Measurements from ENCODE around the gene MYB. TPM values are rescaled to one million over a fixed set of nuclear protein-coding genes. Genes with fewer than 3 reads are reported as not detected.
"Not testable (repeated sequence)": the region's sequence is repeated elsewhere in the genome, so short reads cannot be mapped to it uniquely, and the experiment has no call there.

MYB gene
- total RNA-seq, 2 donors from 2014 or later: 5.3 to 5.4 TPM

- no peak for TF ChIP-seq CTCF (conservative IDR thresholded peaks at IDR 0.05)
These were observed 63.0 kb downstream of the MYB start for GRCh38 chr6:135243871-135244796.

GRCh38 chr6:135244805-135245204 lies 63.7 kb downstream of the MYB start:
- no peak overlapping the region for H3K9ac ChIP-seq (ENCODE audit: extremely low read depth, low read length, poor library complexity, severe bottlenecking)
- H3K36me3 ChIP-seq (ENCODE audit: control insufficient read depth, insufficient read depth, low read length): no peaks in the 10 kb centered on the region
- 96 to 100% methylated on average over 3 to 6 of the region's 6 CpGs for WGBS, 2 experiments (ENCODE audit: insufficient coverage in 1 of 2, insufficient read length in 1 of 2)
- no peak overlapping the region for H3K27ac Mint-ChIP-seq
- peaks cover 7% of the 10 kb centered on the region for H3K27me3 ChIP-seq (ENCODE audit: control insufficient read depth, insufficient read depth, low read length, poor library complexity, severe bottlenecking)
- H3K27ac ChIP-seq (ENCODE audit: low read depth, low read length): no peak overlapping the region
- no peak overlapping the region for H3K4me3 ChIP-seq (ENCODE audit: low read length)
- DNase-seq: no peak
- no peaks in the 10 kb centered on the region for H3K36me3 Mint-ChIP-seq (ENCODE audit: low read depth)
- TF ChIP-seq CTCF (conservative IDR thresholded peaks at IDR 0.05): no peak
- peaks cover under 1% of the 10 kb centered on the region for H3K27me3 Mint-ChIP-seq (ENCODE audit: insufficient read depth)
- peaks cover 1% of the 10 kb centered on the region for H3K9me3 Mint-ChIP-seq
- peaks cover 12% of the 10 kb centered on the region for H3K4me1 Mint-ChIP-seq
- no peaks in the 10 kb centered on the region for H3K4me1 ChIP-seq (ENCODE audit: control insufficient read depth, insufficient read depth, low read length)
- H3K9me3 ChIP-seq (ENCODE audit: control insufficient read depth, low read length): no peaks in the 10 kb centered on the region
- no peak overlapping the region for H3K4me3 Mint-ChIP-seq

More at GRCh38 chr6:135243871-135244796, 63.0 kb downstream of the MYB start:
- no peak overlapping the region for H3K9ac ChIP-seq (ENCODE audit: extremely low read depth, low read length, poor library complexity, severe bottlenecking)
- H3K4me1 Mint-ChIP-seq: peaks cover 8% of the 10 kb centered on the region
- no peaks in the 10 kb centered on the region for H3K4me1 ChIP-seq (ENCODE audit: control insufficient read depth, insufficient read depth, low read length)
- H3K4me3 ChIP-seq (ENCODE audit: low read length): no peak overlapping the region
- H3K9me3 Mint-ChIP-seq: no peaks in the 10 kb centered on the region
- DNase-seq: no peak
- H3K27me3 Mint-ChIP-seq (ENCODE audit: insufficient read depth): peaks cover 3% of the 10 kb centered on the region
- H3K27ac Mint-ChIP-seq: no peak overlapping the region
- no peaks in the 10 kb centered on the region for H3K9me3 ChIP-seq (ENCODE audit: control insufficient read depth, low read length)
- no peaks in the 10 kb centered on the region for H3K36me3 Mint-ChIP-seq (ENCODE audit: low read depth)
- peaks cover under 1% of the 10 kb centered on the region for H3K27me3 ChIP-seq (ENCODE audit: control insufficient read depth, insufficient read depth, low read length, poor library complexity, severe bottlenecking)
- H3K4me3 Mint-ChIP-seq: no peak overlapping the region
- H3K27ac ChIP-seq (ENCODE audit: low read depth, low read length): no peak overlapping the region
- H3K36me3 ChIP-seq (ENCODE audit: control insufficient read depth, insufficient read depth, low read length): no peaks in the 10 kb centered on the region
- 93 to 100% methylated on average over 1 to 7 of the region's 7 CpGs for WGBS, 2 experiments (ENCODE audit: insufficient coverage in 1 of 2, insufficient read length in 1 of 2)

- H3K36me3 Mint-ChIP-seq (ENCODE audit: low read depth); H3K27ac ChIP-seq (ENCODE audit: low read depth, low read length); H3K4me3 ChIP-seq (ENCODE audit: low read length); H3K9me3 ChIP-seq (ENCODE audit: control insufficient read depth, low read length); H3K27me3 Mint-ChIP-seq (ENCODE audit: insufficient read depth); H3K36me3 ChIP-seq (ENCODE audit: control insufficient read depth, insufficient read depth, low read length); H3K9me3 Mint-ChIP-seq; H3K4me3 Mint-ChIP-seq; DNase-seq; H3K9ac ChIP-seq (ENCODE audit: extremely low read depth, low read length, poor library complexity, severe bottlenecking); H3K4me1 ChIP-seq (ENCODE audit: control insufficient read depth, insufficient read depth, low read length); H3K27ac Mint-ChIP-seq: not testable (repeated sequence)
- H3K27me3 ChIP-seq (ENCODE audit: control insufficient read depth, insufficient read depth, low read length, poor library complexity, severe bottlenecking): peaks cover 15% of the 10 kb centered on the region
- peaks cover 28% of the 10 kb centered on the region for H3K4me1 Mint-ChIP-seq
- 90 to 92% methylated on average over 3 to 7 of the region's 8 CpGs for WGBS, 2 experiments (ENCODE audit: insufficient coverage in 1 of 2, insufficient read length in 1 of 2)
These were observed 65.4 kb downstream of the MYB start for GRCh38 chr6:135246412-135247012.

All from endodermal cell (in vitro differentiated cells).